ENCODE measurements around the gene DENND1A.
"Not testable (repeated sequence)": the region's sequence is repeated elsewhere in the genome, so short reads cannot be mapped to it uniquely, and the experiment has no call there.

The DENND1A gene

DNA sequence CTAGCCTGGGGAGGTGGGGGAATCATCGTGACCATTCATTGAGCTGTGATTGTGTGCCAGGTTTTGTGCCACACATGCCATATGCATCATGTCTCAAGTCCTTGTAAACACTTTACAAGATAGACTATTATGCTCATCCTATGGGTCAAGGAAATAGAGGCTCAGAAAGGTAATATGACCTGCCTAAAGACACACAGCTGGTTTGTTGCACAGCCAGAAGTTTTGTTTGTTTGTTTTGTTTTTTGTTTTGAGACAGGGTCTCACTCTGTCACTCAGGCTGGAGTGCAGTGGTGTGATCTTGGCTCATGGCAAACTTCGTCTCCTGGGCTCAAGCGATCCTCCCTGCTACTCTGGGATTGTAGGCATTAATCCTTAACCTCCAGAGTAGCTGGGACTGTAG is 595.3 kb downstream of the DENND1A start:
- DNase-seq = no peak

DNA sequence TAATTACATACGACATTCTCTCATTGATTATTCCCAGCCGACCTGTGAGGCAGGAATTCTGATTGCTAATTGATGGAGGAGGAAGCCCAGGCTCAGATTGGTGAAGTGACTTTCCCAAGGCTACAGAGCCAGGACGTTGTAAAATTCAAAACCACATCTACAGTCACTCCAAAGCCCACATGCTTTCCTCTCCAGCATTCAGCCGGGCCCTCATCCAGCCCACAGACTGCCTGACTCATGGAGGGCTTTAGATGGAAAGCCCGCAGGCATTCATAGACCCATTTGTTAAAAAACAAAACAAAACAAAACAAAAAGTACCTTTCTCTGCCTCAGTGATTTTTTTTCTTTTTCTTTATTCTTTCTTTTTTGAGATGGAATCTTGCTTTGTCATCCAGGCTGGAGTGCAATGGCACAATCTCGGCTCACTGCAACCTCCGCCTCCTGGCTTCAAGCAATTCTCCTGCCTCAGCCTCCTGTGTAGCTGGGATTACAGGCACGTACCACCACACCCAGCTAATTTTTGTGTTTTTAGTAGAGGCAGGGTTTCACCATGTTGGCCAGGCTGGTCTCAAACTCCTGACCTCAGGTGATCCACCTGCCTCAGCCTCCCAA is 596.8 kb downstream of the DENND1A start:
- not testable (repeated sequence) for DNase-seq

DNA sequence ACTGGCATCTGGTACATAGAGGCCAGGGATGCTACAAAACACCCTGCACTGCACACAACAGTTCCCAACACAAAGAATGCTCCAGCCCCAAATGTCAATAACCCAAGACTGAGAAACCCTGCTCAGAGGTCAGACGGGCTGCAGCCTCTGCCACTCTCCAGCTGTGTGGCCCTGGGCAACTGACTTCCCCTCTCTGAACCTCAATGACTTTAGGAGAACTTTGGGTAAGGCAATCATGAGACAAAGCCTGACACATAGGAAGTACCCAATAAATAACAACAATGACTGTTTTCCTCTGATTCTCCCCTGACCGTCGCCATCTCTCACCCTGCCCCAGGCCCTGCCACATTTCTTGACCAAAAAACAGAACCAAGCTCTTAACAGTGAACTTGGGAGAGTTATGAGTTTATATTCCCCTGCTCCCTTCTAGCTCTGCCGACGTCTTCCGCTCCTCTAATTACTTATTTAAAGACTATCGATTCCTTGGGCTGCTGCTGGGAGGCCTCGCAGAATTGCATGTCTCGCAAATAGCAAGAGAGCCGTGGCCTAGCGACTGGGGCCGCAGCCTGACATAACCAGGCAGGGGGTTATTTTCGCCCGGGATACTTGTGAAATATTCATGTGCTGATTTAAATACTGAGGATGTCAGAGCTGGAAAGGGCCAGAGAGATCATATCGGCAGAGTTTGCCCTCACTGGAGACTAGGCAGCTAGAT is 598.4 kb downstream of the DENND1A start:
- no peak for DNase-seq

Data from amygdala (tissue), 56 donors.